ENCODE measurements around the gene ZBTB7A.

ZBTB7A gene

DNA sequence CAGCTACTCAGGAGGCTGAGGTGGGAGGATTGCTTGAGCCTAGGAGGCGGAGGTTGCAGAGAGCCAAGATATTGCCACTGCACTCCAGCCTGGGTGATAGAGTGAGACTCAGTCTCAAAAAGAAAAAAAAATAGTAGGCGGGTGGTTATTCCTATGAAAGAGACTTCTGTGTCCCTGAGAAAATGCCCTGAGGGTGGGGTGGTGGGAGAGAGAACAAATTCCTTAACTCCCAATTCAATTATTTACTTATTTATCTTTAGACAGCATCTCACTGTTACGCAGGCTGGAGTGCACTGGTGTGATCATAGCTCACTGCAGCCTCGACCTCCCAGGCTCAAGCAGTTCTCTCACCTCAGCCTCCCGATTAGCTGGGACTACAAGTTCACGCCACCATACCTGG lies 71.1 kb downstream of the ZBTB7A start:
- no peak overlapping the region for H3K4me3 ChIP-seq (replicated peaks in 1 of 2; ENCODE audit: low read depth in 2 of 2, low read length in 2 of 2)
- TF ChIP-seq CTCF (IDR thresholded peaks at IDR 0.05; ENCODE audit: low read depth, low read length): no peak
- no peak for DNase-seq (ENCODE audit: low read depth in 2 of 2)

All from cardiac fibroblast (primary cell).